HCT116 (cell line): ENCODE data around the gene CYP4A11.

Source experiments
- CBX3 ChIP-seq: IDR thresholded peaks from 2 replicates; pipeline ENCODE4 v1.6.1; 2012; ENCODE audit warnings: low read depth
- EGR1 ChIP-seq: IDR thresholded peaks from 2 replicates; pipeline ENCODE4 v1.6.1; 2012; ENCODE audit warnings: low read depth
- ELF1 ChIP-seq: IDR thresholded peaks from 2 replicates; pipeline ENCODE4 v1.6.1; 2012; ENCODE audit warnings: low read depth, borderline replicate concordance
- EZH2 ChIP-seq: fragments of 200-600 bp; sonication (generic); IDR thresholded peaks from 2 replicates; pipeline ENCODE4 v1.6.1; 2017; ENCODE audit warnings: antibody characterized with exemption, mixed run types
- POLR2A ChIP-seq: IDR thresholded peaks from 2 replicates; pipeline ENCODE4 v1.7.0; 2011; ENCODE audit warnings: borderline replicate concordance; ENCODE audit not compliant: insufficient read depth, insufficient read length; ENCODE audit errors: extremely low read depth
- POLR2AphosphoS5 ChIP-seq: IDR thresholded peaks from 2 replicates; pipeline ENCODE4 v1.6.1; 2011; ENCODE audit warnings: mild to moderate bottlenecking, low read depth, low read length, moderate library complexity
- RAD21 ChIP-seq: IDR thresholded peaks from 2 replicates; pipeline ENCODE4 v1.6.1; 2012; ENCODE audit warnings: low read depth, mild to moderate bottlenecking
- SP1 ChIP-seq: IDR thresholded peaks from 2 replicates; pipeline ENCODE4 v1.6.1; 2012; ENCODE audit warnings: low read depth
- TCF7L2 ChIP-seq: IDR thresholded peaks from 2 replicates; pipeline ENCODE4 v1.7.0; 2011; ENCODE audit warnings: borderline replicate concordance, inconsistent platforms; ENCODE audit not compliant: insufficient read depth, insufficient read length; ENCODE audit errors: extremely low read depth
- ZFX ChIP-seq: fragments of 450-650 bp; IDR thresholded peaks from 2 replicates; pipeline ENCODE4 v1.6.1; 2017
- TF ChIP-seq, protein P1 (sequence below), 3 experiments: fragments of 200-600 bp in 1 of 3; sonication (generic) in 1 of 3; IDR thresholded peaks in 2 of 3; conservative IDR thresholded peaks in 1 of 3; 2 replicates each; pipeline ENCODE4 v1.5.1; 2012 to 2017; ENCODE audit warnings: low read depth in 2 of 3, low read length in 2 of 3, antibody characterized with exemption in 1 of 3, borderline replicate concordance in 1 of 3, control low read depth in 1 of 3, mild to moderate bottlenecking in 1 of 3, mixed read lengths in 1 of 3, mixed run types in 1 of 3, moderate library complexity in 1 of 3; ENCODE audit not compliant: insufficient read depth in 1 of 3
- TF ChIP-seq, protein P2 (sequence below): IDR thresholded peaks from 2 replicates; pipeline ENCODE4 v1.6.1; 2012; ENCODE audit warnings: low read depth

DNA sequence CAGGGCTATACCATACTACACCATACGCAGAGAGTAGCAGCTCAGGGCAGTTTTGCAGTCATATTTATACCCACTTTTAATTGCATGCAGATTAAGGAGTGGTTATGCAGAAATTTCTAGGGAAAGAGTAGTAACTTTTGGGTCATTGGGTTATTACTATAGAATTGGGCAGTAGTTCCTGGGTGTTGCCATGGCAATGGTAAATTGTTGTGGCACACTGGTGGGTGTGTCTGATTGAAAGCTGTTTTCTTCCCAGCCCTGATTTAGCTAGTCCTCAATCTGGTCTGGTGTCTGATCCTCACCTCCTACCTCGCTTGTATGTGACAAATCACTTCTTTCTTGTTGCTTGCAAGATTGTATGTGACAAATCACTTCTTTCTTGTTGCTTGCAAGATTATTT is 30.5 kb downstream of the CYP4A11 start:
- TF ChIP-seq, protein P1, sequence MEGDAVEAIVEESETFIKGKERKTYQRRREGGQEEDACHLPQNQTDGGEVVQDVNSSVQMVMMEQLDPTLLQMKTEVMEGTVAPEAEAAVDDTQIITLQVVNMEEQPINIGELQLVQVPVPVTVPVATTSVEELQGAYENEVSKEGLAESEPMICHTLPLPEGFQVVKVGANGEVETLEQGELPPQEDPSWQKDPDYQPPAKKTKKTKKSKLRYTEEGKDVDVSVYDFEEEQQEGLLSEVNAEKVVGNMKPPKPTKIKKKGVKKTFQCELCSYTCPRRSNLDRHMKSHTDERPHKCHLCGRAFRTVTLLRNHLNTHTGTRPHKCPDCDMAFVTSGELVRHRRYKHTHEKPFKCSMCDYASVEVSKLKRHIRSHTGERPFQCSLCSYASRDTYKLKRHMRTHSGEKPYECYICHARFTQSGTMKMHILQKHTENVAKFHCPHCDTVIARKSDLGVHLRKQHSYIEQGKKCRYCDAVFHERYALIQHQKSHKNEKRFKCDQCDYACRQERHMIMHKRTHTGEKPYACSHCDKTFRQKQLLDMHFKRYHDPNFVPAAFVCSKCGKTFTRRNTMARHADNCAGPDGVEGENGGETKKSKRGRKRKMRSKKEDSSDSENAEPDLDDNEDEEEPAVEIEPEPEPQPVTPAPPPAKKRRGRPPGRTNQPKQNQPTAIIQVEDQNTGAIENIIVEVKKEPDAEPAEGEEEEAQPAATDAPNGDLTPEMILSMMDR (IDR thresholded peaks at IDR 0.05 in 2 of 3, conservative IDR thresholded peaks at IDR 0.05 in 1 of 3; ENCODE audit: borderline replicate concordance in 1 of 3, insufficient read depth in 1 of 3, low read depth in 2 of 3, low read length in 2 of 3) = no peak
- TF ChIP-seq, protein P2, sequence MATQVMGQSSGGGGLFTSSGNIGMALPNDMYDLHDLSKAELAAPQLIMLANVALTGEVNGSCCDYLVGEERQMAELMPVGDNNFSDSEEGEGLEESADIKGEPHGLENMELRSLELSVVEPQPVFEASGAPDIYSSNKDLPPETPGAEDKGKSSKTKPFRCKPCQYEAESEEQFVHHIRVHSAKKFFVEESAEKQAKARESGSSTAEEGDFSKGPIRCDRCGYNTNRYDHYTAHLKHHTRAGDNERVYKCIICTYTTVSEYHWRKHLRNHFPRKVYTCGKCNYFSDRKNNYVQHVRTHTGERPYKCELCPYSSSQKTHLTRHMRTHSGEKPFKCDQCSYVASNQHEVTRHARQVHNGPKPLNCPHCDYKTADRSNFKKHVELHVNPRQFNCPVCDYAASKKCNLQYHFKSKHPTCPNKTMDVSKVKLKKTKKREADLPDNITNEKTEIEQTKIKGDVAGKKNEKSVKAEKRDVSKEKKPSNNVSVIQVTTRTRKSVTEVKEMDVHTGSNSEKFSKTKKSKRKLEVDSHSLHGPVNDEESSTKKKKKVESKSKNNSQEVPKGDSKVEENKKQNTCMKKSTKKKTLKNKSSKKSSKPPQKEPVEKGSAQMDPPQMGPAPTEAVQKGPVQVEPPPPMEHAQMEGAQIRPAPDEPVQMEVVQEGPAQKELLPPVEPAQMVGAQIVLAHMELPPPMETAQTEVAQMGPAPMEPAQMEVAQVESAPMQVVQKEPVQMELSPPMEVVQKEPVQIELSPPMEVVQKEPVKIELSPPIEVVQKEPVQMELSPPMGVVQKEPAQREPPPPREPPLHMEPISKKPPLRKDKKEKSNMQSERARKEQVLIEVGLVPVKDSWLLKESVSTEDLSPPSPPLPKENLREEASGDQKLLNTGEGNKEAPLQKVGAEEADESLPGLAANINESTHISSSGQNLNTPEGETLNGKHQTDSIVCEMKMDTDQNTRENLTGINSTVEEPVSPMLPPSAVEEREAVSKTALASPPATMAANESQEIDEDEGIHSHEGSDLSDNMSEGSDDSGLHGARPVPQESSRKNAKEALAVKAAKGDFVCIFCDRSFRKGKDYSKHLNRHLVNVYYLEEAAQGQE = no peak
- no peak for TF ChIP-seq EZH2
- no peak for TF ChIP-seq ZFX
- no peak for TF ChIP-seq POLR2AphosphoS5
- no peak for TF ChIP-seq CBX3
- no peak for TF ChIP-seq EGR1
- TF ChIP-seq POLR2A = no peak
- no peak for TF ChIP-seq RAD21
- TF ChIP-seq TCF7L2 = no peak
- no peak for TF ChIP-seq ELF1
- TF ChIP-seq SP1 = no peak
